MM.1S (cell line): ENCODE measurements around the gene DHFR2.

Experiments used
- CTCF ChIP-seq: fragments of 300-600 bp; sonication (generic); IDR thresholded peaks from 2 replicates; pipeline ENCODE4 v1.5.1; 2016; ENCODE audit warnings: antibody characterized with exemption, low read length, mixed read lengths
- EZH2 ChIP-seq: fragments of 300-600 bp; sonication (generic); optimal IDR thresholded peaks from 2 replicates; pipeline ENCODE3; 2017; ENCODE audit warnings: low read depth, mild to moderate bottlenecking, antibody characterized with exemption, low read length, mixed read lengths
- EZH2phosphoT487 ChIP-seq: fragments of 300-600 bp; sonication (generic); IDR thresholded peaks from 2 replicates; pipeline ENCODE4 v1.6.1; 2018; ENCODE audit warnings: antibody characterized with exemption, low read length

DNA sequence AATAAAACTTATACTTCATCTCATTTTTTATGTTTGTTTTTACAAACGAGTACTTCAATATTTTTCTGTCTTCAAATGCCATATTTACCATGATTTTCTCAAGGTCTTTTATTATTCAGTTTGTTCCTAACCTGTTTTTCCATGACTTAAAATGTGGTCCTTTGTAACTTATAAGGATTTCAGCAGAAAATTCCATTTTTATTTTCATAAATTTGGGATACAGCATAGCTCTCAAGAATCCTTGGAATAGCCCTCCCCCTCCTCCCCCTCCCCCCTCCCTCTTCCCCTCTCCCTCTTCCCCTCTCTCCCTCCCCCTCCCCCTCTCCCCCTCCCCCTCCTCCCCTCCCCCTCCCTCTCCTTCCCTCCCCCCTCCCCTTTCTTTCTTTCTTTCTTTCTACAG, 19.4 kb downstream of the DHFR2 start:
- TF ChIP-seq CTCF: no peak
- TF ChIP-seq EZH2: no peak
- no peak for TF ChIP-seq EZH2phosphoT487
